WI38 (cell line): ENCODE results near the gene TMEM207.

Experiments used
- H3K4me3 ChIP-seq: 2 replicates; pipeline ENCODE4 v1.5.1; 2011; ENCODE audit warnings: low read depth, mild to moderate bottlenecking, control low read depth, low read length
- CTCF ChIP-seq: IDR thresholded peaks from 2 replicates; pipeline ENCODE4 v1.5.1; 2012; ENCODE audit warnings: low read depth, mild to moderate bottlenecking, control low read depth, low read length

TMEM207 gene

GRCh38 chr3:190432216-190432615 lies 17.5 kb downstream of the TMEM207 start:
- H3K4me3 ChIP-seq: no peak overlapping the region

DNA sequence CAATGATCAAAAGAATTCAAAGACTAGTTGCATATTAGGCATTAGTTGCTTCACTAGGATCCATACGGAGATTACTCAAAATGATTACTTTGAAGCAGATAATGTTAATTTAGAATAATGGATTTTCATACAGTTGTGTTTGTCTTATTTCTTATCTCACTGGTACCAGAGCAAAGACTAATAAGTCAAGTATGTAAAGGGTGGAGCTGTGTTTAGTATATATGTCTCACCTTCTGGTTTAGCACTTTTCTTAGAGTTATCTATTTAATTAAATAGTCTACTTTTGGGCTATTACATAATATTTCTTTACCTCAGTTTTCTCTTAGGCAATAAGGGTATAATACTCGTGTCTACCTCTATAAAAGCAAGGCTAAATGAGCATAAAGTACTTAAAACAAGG lies 18.8 kb downstream of the TMEM207 start:
- TF ChIP-seq CTCF: no peak
- no peak overlapping the region for H3K4me3 ChIP-seq

More at GRCh38 chr3:190432216-190432615, 17.5 kb downstream of the TMEM207 start:
- TF ChIP-seq CTCF: no peak

- H3K4me3 ChIP-seq: no peak overlapping the region
- no peak for TF ChIP-seq CTCF
Measured at GRCh38 chr3:190429681-190430080, 20.0 kb downstream of the TMEM207 start.

- no peak for TF ChIP-seq CTCF
- no peak overlapping the region for H3K4me3 ChIP-seq
Measured at GRCh38 chr3:190426806-190427507, 22.7 kb downstream of the TMEM207 start.

DNA sequence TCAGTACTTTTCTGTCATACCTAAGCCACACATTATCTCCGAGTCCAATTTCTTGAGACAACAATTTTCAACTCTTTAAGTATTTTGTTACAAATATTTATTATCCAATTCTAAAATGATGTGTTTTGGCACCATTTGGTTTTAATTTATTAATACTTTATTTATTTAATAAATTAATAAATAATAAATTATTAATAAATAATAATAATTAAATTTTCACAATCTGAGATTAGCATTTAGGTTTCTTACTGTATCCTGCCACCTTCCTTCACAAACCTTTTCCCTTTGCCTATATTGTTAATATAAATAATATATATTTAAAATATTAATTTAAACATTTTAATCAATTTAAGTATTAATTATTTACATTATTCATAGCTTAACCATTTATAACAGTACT lies 23.9 kb downstream of the TMEM207 start:
- H3K4me3 ChIP-seq: no peak overlapping the region
- TF ChIP-seq CTCF: no peak

DNA sequence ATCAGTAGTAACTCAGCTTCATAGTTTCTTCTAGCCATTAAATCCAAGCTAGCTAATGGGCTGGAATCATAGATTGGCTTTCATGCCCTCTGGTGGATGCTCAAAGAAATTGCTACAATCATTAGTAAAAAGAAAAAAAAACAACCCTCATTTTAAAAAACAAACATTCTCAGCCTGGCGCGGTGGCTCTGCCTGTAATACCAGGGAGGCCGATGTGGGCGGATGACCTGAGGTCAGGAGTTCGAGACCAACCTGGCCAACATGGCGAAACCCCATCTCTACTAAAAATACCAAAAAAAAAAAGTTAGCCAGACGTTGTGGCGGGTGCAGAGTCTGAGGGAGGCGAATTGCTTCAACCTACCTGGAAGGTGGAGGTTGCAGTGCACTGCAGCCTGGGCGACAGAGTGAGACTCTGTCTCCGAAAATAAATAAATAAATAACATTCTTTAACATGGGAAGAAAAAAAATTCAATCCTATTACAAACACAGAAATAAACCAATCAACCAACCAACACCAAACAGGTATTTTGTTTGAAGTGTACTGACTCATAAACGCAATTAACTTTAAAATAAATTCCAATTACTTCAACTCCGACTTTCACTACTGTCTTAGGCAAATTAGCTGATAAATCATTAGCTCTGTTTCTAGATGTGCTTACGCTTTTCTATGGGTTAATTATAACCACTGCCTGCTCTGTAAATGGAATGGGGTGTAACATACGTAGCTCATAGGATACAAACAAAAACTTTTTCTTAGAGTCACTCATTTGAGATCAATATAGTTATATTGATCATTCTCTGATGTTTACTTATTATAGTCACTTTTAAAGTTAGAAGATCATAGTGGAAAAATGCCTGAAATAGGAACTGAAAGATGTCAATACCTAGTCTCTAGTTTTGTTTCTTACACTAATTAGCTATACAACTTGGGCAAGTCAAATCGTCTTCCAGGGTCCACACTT lies 24.9 kb downstream of the TMEM207 start:
- peak; percentile 32; the same call in 1 of the 2 replicates for TF ChIP-seq CTCF
- no peak overlapping the region for H3K4me3 ChIP-seq

DNA sequence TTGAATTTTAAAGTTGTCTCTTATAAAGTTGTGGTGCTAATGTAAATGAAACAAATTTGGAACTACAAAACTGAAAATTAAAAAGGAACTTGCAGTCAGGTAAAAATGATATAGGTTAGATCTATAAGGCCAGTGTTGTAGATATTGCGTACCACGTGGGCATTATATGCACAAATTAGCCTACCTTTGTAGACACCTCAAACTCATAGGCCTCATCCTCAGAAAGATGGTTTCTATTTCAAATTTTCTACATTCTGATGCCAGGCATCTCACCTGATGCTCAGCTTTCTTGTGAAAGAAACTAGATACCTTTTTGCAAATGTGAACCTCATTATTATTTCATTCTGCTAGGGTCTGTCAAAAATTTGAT lies 25.6 kb downstream of the TMEM207 start:
- no peak overlapping the region for H3K4me3 ChIP-seq
- TF ChIP-seq CTCF: no peak
